GM12872 (cell line): Measurements from ENCODE around the gene RAB3B.

ENCODE experiments used
- CTCF ChIP-seq: IDR thresholded peaks from 3 replicates; pipeline ENCODE4 v1.5.1; 2011; ENCODE audit warnings: low read depth, mild to moderate bottlenecking, low read length, moderate library complexity; ENCODE audit not compliant: insufficient read depth

RAB3B gene

DNA sequence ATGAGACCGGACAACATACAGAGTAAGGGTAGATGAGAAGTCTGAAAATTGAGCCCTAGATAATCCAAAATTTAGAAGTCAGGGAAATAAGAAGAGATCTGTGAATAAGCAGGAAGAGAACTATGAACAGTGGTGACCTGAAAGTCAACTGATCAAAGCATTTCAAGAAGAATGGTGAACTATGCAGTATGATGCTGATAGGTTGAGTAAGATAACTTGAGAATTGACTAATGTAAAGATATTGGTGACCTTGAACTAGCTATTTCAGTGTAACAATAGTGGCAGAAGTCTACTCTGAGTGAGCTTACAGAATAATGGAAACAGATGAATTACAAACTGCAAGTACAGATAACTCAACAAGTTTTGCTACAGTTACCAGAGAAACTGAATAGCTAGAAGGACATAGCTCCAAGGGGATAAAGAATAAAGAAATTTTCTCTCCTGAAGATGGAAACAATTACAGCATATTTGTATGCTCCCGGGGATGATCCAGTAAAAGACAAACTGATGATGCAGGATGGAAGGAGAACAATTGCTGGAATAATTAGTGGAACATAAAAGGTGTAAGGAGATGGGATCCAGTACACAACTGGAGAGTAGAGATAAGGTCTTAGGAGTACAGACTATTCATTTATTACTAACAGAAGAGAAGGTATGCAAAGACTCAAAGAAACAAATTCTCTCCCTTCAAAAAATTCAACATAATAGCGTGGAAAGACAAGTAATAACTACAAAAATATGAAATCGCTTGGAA, 122.8 kb downstream of the RAB3B start:
- TF ChIP-seq CTCF, result no peak

- no peak for TF ChIP-seq CTCF
These were observed 127.1 kb downstream of the RAB3B start for GRCh38 chr1:51863384-51863783.

GRCh38 chr1:51861669-51862068, 128.8 kb downstream of the RAB3B start:
- no peak for TF ChIP-seq CTCF

- TF ChIP-seq CTCF, result no peak
These were observed 130.8 kb downstream of the RAB3B start for GRCh38 chr1:51859735-51860134.

DNA sequence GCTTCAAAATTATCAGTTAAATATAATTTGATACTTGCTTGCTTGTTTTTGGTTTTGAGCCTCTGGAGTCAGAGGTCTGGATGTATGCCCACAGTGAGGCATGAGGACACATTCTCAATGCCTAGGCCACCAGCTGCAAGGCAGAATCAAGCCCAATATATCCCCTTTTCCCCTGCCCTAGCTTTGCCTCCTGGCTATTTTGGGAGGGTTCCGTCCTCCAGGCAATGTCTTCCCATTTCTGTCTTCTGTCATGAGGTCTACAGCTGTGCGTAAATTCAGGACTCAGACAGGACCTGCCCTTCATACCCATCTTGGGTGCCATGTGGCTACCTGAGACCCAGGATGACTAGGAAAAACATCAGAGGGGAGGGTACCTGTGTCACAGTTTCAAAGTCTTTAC, 131.2 kb downstream of the RAB3B start:
- no peak for TF ChIP-seq CTCF

- TF ChIP-seq CTCF, result no peak
These were observed 131.6 kb downstream of the RAB3B start for GRCh38 chr1:51858892-51859291.
